H54 (cell line): ENCODE data around the gene HNRNPU.
A peak's percentile ranks its signal among the peaks of the same experiment; 100 is the strongest.

ENCODE experiments used
- DNase-seq: peaks from one replicate; pipeline ENCODE4 v3.0.0; 2011; ENCODE audit warnings: low spot score, mixed read lengths; ENCODE audit not compliant: insufficient read length
- FAIRE-seq: peaks from 3 replicates; lab custom pipeline; 2011; peaks lifted over from hg19 to GRCh38; lab: Jason Lieb, UNC
- POLR2A ChIP-seq: IDR thresholded peaks from 2 replicates; pipeline ENCODE4 v1.6.1; 2011; ENCODE audit warnings: low read depth, mild to moderate bottlenecking, low read length

Gene HNRNPU

GRCh38 chr1:244864253-244865027 lies at the start of gene HNRNPU:
Gene HNRNPU (minus strand): TSS chr1:244864543. CDS start chr1:244864307, 236 bp downstream.
- peak; percentile 74 for FAIRE-seq
- peak; percentile 98 for TF ChIP-seq POLR2A
- peak; percentile 79 for DNase-seq

DNA sequence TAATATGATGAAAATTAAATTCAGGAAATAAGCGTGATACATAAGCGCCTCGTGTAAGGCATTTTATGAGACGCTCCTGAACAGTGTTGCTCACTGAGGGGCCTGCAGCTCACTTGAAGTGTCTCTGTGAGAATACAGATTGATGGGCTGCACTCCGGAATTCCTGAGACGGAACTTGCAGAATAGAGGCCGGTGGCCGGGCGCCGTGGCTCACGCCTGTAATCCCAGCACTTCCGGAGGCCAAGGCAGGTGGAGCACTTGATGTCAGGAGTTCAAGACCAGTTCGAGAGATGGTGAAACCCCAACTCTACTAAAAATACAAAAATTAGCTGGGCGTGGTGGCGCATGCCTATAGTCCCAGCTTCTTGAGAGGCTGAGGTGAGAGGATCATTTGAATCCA lies 49.5 kb upstream of the HNRNPU start:
- TF ChIP-seq POLR2A = no peak
- FAIRE-seq = no peak
- DNase-seq = no peak

GRCh38 chr1:244904119-244904518 lies 39.8 kb upstream of the HNRNPU start:
- no peak for FAIRE-seq
- no peak for DNase-seq
- TF ChIP-seq POLR2A = no peak

DNA sequence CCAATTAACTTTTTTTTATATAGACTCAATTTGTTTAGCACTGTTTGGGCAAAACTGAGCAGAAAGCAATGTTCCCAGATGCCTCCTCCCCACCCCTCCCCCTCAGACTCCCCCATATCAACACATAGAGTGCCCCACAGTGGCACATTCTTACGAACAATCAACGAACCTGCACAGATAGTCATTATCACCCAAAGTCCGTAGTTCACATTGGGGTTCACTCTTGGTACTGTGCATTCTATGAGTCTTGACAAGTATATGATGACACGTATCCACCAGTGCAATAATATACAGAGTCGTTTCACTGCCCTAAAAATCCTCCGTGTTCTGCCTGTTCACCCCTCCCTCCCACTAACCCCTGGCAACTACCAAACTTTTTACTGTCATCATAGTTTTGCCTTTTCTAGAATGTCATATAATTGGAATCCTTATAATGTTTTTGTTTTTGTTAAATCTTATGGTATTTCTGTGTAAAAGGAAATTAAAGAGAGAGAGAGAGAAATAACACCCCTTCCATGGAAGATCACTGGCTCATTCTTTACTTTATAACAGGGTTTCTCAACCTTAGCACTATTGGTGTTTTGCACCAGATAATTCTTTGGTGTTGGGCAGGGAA lies 37.2 kb upstream of the HNRNPU start:
- TF ChIP-seq POLR2A = no peak
- FAIRE-seq = no peak
- no peak for DNase-seq

GRCh38 chr1:244897476-244898254 lies 33.3 kb upstream of the HNRNPU start:
- TF ChIP-seq POLR2A = no peak
- FAIRE-seq (no peak), DNase-seq (no peak)

DNA sequence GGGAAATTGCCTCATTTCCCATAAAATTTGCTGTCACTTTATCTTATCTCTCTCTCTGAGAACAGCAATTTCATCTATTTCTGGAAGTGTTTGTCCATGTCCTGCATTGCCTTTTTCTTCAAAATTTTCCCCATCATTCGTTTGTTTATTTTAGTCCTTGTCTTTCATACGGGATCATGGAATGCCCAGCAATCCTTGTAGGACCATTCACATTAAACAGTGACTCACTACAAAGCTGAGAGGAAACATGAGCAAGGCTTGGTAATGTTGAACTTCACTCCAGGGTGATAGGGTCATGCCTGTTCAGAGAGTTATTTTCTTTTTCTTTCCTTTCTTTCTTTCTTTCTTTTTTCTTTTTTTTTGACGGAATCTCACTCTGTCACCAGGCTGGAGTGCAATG lies 32.2 kb upstream of the HNRNPU start:
- peak; percentile 52 for DNase-seq
- FAIRE-seq = no peak
- no peak for TF ChIP-seq POLR2A

DNA sequence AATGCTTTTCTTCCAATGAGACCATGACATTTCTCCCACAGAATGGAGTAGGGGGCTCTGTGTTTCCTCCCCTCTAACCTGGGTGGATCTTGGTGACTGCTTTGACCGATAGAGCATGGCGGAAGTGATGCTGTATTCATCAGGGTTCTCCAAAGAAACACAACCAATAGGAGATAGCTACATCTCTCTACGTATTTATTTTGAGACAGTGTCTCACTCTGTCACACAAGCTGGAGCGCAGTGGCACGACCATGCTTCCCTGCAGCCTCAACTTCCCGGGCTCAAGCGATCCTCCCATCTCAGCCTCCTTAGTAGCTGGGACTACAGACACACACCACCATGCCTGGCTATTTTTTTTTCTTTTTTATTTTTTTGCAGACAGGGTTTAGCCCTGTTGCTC lies 29.5 kb upstream of the HNRNPU start:
- FAIRE-seq (no peak), DNase-seq (no peak)
- no peak for TF ChIP-seq POLR2A

GRCh38 chr1:244887281-244887680 lies 22.9 kb upstream of the HNRNPU start:
- FAIRE-seq (no peak), DNase-seq (no peak)
- no peak for TF ChIP-seq POLR2A

- FAIRE-seq (no peak), DNase-seq (no peak)
- no peak for TF ChIP-seq POLR2A
These were observed 17.4 kb upstream of the HNRNPU start for GRCh38 chr1:244881552-244882280.

DNA sequence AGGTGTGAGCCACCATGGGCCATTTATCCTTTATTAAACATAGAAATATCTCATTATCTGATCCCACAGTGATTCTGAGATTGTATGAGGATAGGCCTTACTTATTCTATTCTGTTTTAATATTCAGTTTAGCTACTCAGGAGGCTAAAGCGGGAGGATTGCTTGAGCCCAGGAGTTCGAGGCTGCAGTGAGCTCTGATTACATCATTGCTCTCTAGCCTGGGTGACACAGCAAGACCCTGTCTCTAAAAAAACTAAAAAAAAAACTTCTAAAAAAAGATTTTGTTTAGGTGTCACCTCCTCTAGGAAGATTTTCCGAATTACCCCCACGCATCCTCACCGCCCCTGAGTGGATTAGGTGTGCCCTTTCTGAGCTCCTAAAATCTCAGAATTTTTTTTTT lies 14.3 kb upstream of the HNRNPU start:
- no peak for DNase-seq
- no peak for FAIRE-seq
- no peak for TF ChIP-seq POLR2A

DNA sequence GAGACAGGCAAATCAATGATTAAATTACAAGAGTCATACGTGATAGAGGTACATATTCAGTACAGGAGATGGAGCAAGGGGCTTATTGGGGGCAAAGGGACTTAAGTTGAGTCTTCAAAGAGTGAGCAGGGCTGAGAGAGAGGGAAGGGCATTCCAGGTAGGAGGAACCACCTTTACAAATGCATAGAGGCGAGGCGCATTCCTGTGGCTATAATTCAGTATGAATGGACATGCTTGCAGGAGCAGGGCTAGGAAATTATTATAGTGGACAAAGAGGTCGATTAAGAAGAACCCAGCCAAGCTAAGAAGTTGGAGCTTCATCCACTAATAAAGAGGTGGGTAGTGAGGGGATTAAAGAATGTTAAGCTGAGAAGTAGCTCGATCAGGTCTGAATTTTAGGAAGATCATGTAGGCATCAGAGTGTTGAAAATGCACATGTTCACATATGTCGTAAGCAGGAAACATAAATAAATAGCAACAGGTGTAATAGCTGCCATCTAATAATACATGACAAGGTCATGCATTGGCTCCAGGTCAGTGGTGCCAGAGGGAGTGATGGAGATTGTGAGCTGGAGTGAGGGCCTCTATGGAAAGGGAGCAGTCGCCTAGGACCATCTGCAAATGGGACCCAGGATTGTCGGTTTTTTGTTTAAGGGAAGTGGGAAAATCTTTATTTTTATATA lies 12.0 kb upstream of the HNRNPU start:
- DNase-seq (no peak), FAIRE-seq (no peak)
- TF ChIP-seq POLR2A = no peak

DNA sequence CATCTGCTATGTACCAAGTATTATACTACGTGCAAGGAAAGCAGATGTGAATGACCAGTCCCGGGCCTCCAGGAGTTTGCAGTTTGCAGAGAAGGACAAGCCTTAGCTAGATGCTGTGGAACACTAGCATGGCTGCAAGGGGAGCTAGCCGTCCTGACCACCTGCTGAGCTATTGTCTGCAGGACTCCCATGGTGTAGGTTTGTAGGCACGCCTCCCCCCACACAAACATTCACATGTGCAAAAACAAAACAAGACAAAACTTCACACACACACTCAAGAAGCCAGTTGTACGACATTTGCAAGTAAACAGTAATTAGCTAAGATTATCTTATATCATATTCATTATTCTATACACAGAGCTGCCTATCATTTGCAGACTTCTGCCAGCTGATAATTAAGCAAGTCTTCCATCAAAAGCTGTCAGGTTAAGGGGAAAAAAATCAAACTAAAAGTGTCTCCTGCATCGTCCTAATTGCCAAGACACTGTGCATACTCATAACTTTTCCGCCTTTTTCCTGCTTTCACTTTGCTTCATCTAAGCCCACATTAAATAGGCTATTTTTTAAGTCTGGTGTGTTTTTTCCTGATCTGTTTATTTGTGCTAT lies 10.7 kb upstream of the HNRNPU start:
- FAIRE-seq (no peak), DNase-seq (no peak)
- no peak for TF ChIP-seq POLR2A

DNA sequence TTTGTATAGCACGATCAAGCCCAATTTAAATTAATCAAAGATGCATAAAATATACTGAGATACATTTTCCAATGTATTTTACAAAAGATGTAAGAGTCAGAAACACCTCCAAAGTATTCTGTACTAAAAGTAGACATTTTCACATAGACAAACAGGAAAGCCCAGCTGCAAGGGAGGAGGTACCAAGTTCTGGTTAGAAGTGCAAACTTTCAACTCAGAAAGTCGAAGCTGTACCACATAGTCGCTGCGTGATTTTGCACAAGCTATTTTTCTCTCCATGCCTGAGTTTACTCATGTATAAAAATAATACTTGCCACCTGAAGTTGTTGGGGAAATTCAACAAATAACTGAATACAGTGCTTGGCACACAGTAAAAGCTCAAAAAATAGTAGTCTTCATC lies 5.6 kb upstream of the HNRNPU start:
- FAIRE-seq (no peak), DNase-seq (no peak)
- TF ChIP-seq POLR2A = no peak
